Colonic mucosa (tissue), 4 donors: ENCODE data around the gene SLC6A8. TPM values are rescaled to one million over a fixed set of nuclear protein-coding genes. Genes with fewer than 3 reads are reported as not detected.

Source experiments
- DNase-seq: peaks from one replicate; pipeline ENCODE4 v3.0.0-alpha.2; 2020
- H3K27ac ChIP-seq: fragments of 200-600 bp; one replicate; pipeline ENCODE4 v1.8.0; 2021
- H3K27me3 ChIP-seq: fragments of 200-600 bp; one replicate; pipeline ENCODE4 v1.8.0; 2021
- H3K36me3 ChIP-seq: fragments of 200-600 bp; one replicate; pipeline ENCODE4 v1.8.0; 2021
- H3K4me1 ChIP-seq: fragments of 200-600 bp; one replicate; pipeline ENCODE4 v1.8.0; 2021; ENCODE audit warnings: mild to moderate bottlenecking
- H3K4me3 ChIP-seq: fragments of 200-600 bp; one replicate; pipeline ENCODE4 v1.8.0; 2021
- H3K9ac ChIP-seq, 2 donors: one replicate each; pipeline ENCODE4 v1.7.0; 2013; ENCODE audit warnings: control low read depth in 2 of 2, low read depth in 2 of 2, low read length in 2 of 2
- H3K9me3 ChIP-seq: fragments of 200-600 bp; one replicate; pipeline ENCODE4 v1.8.0; 2021
- intact Hi-C: fragments of 100-400 bp; cut with DNase I; formaldehyde crosslinking; loops from one replicate; pipeline ENCODE4 v1.14.1; 2022
- total RNA-seq, 2 donors: library from RNA; stranded (reverse); fragmentation: NEBNext Ultra II Directional in 1 of 2; extraction: Animal tissue kit (Norgen Biotek cat#: 25700) in 1 of 2; gene quantifications; one replicate each; pipeline ENCODE4 v1.2.1, GENCODE V29; 2021
- TF ChIP-seq, protein P1 (sequence below): fragments of 200-600 bp; IDR thresholded peaks from one replicate; pipeline ENCODE4 v1.8.0; 2022; ENCODE audit warnings: antibody characterized with exemption, mild to moderate bottlenecking
- donor health status: healthy.
- donor health status: DM: no; HTN: no; CAD: no.
- donor health status: DM: no; HTN: no; CAD: no.

SLC6A8 gene
- total RNA-seq, 2 donors from 2014 or later, result 197 to 435 TPM

DNA sequence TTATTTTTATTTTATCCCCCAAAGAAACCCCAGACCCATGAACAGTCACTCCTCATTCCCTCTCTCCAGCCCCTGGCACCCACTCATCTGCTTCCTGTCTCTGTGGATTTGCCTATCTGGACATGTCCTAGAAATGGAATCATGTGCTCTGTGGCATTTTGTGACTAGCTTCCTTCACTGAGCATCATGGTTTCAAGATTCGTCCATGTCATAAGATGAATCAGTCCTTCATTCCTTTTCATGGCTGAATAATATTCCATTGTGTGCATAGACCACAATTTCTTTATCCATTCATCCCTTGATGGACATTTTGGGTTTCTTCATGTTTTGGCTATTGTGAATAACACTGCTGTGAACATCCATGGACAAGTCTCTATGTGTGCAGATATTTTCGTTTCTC is 47.1 kb downstream of the SLC6A8 start:
- H3K36me3 ChIP-seq, result no peaks in the 10 kb centered on the region
- H3K4me3 ChIP-seq, result no peak overlapping the region
- no peak overlapping the region for H3K27ac ChIP-seq
- no peaks in the 10 kb centered on the region for H3K4me1 ChIP-seq
- no peak overlapping the region for H3K9ac ChIP-seq
- H3K9me3 ChIP-seq, result no peaks in the 10 kb centered on the region
- intact Hi-C loops, result no loop called here
- DNase-seq, result no peak
- TF ChIP-seq, protein P1, sequence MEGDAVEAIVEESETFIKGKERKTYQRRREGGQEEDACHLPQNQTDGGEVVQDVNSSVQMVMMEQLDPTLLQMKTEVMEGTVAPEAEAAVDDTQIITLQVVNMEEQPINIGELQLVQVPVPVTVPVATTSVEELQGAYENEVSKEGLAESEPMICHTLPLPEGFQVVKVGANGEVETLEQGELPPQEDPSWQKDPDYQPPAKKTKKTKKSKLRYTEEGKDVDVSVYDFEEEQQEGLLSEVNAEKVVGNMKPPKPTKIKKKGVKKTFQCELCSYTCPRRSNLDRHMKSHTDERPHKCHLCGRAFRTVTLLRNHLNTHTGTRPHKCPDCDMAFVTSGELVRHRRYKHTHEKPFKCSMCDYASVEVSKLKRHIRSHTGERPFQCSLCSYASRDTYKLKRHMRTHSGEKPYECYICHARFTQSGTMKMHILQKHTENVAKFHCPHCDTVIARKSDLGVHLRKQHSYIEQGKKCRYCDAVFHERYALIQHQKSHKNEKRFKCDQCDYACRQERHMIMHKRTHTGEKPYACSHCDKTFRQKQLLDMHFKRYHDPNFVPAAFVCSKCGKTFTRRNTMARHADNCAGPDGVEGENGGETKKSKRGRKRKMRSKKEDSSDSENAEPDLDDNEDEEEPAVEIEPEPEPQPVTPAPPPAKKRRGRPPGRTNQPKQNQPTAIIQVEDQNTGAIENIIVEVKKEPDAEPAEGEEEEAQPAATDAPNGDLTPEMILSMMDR, result no peak
- H3K27me3 ChIP-seq, result no peaks in the 10 kb centered on the region

DNA sequence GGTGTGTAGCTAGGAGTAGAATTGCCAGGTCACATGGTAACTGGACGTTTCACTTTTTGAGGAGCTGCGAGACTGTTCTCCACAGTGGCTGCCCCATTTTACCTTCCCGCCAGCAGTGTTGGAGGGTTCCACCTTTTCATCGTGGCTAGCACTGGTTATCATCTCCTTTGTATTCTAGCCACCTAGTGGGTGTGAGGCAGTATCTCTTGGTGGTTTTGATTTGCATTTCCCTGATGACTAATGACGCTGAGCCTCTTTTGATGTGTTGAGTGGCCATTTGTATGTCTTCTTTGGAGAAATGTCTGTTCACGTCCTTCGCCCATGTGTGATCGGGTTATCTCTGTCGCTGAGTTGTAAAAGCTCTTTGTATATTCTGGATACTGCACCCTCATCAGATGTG is 47.5 kb downstream of the SLC6A8 start:
- no peak for DNase-seq
- Histone ChIP-seq H3K27ac (no peak overlapping the region), H3K9me3 (no peaks in the 10 kb centered on the region), H3K9ac (no peak overlapping the region), H3K36me3 (no peaks in the 10 kb centered on the region), H3K27me3 (no peaks in the 10 kb centered on the region), H3K4me3 (no peak overlapping the region), H3K4me1 (no peaks in the 10 kb centered on the region)
- TF ChIP-seq, protein P1, result no peak
- intact Hi-C loops, result no loop called here

DNA sequence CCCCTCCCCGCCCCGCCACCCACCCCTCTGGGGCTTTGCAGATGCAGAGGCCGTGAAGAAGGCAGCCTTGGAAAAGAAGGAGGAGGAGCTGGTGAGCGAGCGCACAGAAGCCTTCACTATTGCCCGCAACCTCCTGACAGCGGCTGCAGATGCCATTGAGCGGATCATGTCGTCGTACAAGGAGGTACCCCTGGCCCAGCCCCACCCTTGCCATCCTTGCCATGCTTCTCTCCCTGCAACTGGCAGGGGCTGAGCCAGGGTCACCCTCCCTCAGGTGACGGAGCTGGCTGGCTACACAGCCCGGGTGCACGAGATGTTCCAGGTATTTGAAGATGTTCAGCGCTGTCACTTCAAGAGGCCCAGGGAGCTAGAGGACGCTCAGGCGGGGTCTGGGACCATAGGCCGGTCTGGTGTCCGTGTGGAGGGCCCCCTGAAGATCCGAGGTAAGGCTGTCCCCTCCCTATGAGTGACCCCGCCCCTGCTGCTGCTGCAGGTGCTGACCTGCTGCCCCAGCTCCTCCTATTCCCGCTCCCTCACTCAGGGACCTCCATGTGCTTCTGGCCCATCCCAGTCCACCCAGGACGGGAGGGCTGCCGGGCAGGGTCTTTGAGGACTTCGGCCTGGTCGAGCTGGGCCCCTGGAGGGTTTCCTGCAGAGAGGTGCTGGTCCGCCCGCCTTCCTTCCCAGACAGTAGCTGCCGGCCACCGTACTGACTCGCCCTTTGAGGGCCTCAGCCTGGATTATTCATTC is 48.5 kb downstream of the SLC6A8 start:
- Histone ChIP-seq H3K36me3 (no peaks in the 10 kb centered on the region), H3K4me3 (no peak overlapping the region), H3K4me1 (no peaks in the 10 kb centered on the region), H3K27ac (no peak overlapping the region), H3K27me3 (no peaks in the 10 kb centered on the region), H3K9me3 (no peaks in the 10 kb centered on the region), H3K9ac (no peak overlapping the region)
- TF ChIP-seq, protein P1, result no peak
- DNase-seq, result no peak
- intact Hi-C loops, result no loop called here

DNA sequence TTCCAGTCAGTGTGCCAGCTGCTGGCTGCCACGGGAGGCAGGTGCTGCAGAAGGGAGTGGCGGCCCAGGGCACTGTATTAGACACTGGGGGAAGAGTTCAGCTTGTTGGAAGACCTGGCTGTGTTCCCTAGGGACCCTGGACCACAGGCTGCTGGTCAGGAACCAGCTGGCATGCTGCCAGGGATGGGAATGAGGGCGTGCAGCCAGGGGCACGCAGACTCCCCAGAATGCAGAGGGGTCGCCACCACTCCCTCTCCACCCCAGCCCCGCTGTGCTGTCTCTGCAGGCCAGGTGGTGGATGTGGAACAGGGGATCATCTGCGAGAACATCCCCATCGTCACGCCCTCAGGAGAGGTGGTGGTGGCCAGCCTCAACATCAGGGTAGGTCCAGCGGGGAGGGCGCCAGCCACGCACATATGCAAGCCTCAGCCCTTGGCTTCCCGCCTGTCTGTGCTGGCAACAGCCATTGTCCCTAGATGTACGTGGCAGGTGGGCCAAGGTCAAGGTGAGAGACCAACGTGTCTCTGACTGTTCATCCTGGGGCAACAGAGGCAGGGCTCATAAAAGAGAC is 49.2 kb downstream of the SLC6A8 start:
- intact Hi-C loops, result no loop called here
- TF ChIP-seq, protein P1, result no peak
- Histone ChIP-seq H3K4me1 (no peaks in the 10 kb centered on the region), H3K9me3 (no peaks in the 10 kb centered on the region), H3K4me3 (no peak overlapping the region), H3K9ac (no peak overlapping the region), H3K27ac (no peak overlapping the region), H3K27me3 (no peaks in the 10 kb centered on the region), H3K36me3 (no peaks in the 10 kb centered on the region)
- DNase-seq, result no peak

DNA sequence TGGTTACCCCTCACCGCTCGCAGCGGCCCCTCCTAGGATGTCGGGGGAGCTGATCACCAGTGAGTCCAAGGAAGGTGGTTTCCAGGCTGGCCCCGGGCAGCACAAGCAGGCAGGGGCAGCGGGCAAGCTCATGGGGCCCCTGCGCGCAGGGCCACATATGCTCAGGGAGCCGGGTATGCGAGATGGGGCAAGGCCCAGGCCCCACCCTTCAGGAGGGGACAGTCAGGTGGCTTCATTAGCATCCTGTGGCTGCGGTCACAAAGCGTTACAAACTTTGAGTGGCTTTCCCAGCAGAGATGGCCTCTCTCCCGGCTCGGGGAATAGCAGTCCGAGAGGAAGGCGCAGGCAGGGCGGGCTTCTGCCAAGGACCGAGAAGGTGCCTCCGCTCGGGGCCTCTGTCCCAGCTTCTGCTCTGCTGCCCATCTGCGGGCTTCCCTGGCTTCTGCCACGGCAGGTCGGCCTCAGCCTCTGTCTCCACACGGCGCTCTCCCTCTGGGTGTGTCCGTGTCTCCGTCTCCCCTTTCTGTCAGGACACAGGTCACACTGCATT is 50.4 kb downstream of the SLC6A8 start:
- H3K36me3 ChIP-seq, result no peaks in the 10 kb centered on the region
- no peak overlapping the region for H3K27ac ChIP-seq
- intact Hi-C loops, result no loop called here
- no peak overlapping the region for H3K4me3 ChIP-seq
- DNase-seq, result no peak
- TF ChIP-seq, protein P1, result no peak
- no peaks in the 10 kb centered on the region for H3K27me3 ChIP-seq
- H3K9me3 ChIP-seq, result no peaks in the 10 kb centered on the region
- H3K4me1 ChIP-seq, result no peaks in the 10 kb centered on the region
- no peak overlapping the region for H3K9ac ChIP-seq
